ENCODE results near the gene TOMT. TPM values are rescaled to one million over a fixed set of nuclear protein-coding genes. Genes with fewer than 3 reads are reported as not detected.

The TOMT gene, protein sequence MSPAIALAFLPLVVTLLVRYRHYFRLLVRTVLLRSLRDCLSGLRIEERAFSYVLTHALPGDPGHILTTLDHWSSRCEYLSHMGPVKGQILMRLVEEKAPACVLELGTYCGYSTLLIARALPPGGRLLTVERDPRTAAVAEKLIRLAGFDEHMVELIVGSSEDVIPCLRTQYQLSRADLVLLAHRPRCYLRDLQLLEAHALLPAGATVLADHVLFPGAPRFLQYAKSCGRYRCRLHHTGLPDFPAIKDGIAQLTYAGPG
- total RNA-seq (not detected), polyA plus RNA-seq (ENCODE audit: insufficient read depth in 1 of 8, insufficient read length in 8 of 8, low replicate concordance in 1 of 8) (not detected)
- long read RNA-seq, donor 1, result 0 reads
- long read RNA-seq, donor 2, result 0 reads
- long read RNA-seq, donor 3, result 0 reads
- long read RNA-seq, donor 4, result 0 reads
- long read RNA-seq, donor 5, result 0 reads
- long read RNA-seq, donor 6, result 0 reads
- long read RNA-seq, donor 7, result 0 reads
- long read RNA-seq, donor 8, result 0 reads
- long read RNA-seq, donor 9, result 0 reads
- long read RNA-seq, donor 10, result 0 reads
- long read RNA-seq, donor 11, result 0 reads

GRCh38 chr11:72105888-72106287 lies at the start of gene TOMT:
TOMT (plus strand) TSS chr11:72105924; CDS start chr11:72105952, 28 bp downstream.
- H3K27me3 ChIP-seq (ENCODE audit: control insufficient read depth, insufficient read depth, low read length), result no peaks in the 10 kb centered on the region
- DNase-seq, result no peak
- peaks cover 28% of the 10 kb centered on the region for H3K36me3 ChIP-seq (ENCODE audit: control insufficient read depth, insufficient read depth, low read length)
- peaks cover 15% of the 10 kb centered on the region for H3K4me1 ChIP-seq (ENCODE audit: control insufficient read depth, insufficient read depth, low read length)
- H3K27ac ChIP-seq (ENCODE audit: low read length), result no peak within 1 kb of the TSS
- H3K4me3 ChIP-seq (ENCODE audit: low read length), result no peak within 1 kb of the TSS
- 96% methylated on average over 12 of the region's 14 CpGs for WGBS (ENCODE audit: insufficient coverage)
- no peaks in the 10 kb centered on the region for H3K9me3 ChIP-seq (replicated peaks; ENCODE audit: control insufficient read depth, low read depth, low read length)

DNA sequence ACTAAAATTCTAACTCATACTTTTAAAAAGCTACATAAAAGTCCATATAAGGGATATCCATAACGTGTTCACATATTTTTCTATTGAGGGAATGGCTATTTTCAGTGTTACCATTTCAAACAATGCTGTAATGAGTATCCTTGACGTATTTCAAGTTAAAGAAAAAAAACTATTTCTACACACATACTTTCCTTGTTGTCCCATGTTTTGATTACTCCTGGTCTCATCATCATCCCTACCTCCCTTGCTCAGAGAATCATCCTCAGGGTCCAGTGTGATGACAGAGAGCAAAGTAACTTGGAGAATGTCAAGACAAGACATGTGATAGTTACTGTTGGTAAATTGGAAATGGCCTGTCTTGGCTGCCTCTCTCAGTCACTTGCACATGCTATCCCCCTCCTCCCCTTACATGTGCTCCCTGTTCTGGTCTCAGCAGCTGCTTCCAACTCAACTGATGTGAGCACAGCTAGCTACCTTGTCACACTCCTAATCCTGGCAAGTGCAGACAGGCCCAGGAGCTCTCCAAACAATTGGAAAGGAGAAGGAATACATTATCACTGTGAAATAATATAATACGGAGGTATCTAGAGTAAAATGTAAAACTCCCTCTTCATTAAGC lies 47.2 kb upstream of the TOMT start:
- no peak overlapping the region for H3K4me3 ChIP-seq (ENCODE audit: low read length)
- H3K27ac ChIP-seq (ENCODE audit: low read length), result no peak overlapping the region
- H3K4me1 ChIP-seq (ENCODE audit: control insufficient read depth, insufficient read depth, low read length), result no peaks in the 10 kb centered on the region
- no CpG with 5 or more reads among the region's 3 CpGs for WGBS (ENCODE audit: insufficient coverage)
- DNase-seq, result peak; percentile 63
- H3K9me3 ChIP-seq (replicated peaks; ENCODE audit: control insufficient read depth, low read depth, low read length), result no peaks in the 10 kb centered on the region
- no peaks in the 10 kb centered on the region for H3K27me3 ChIP-seq (ENCODE audit: control insufficient read depth, insufficient read depth, low read length)
- H3K36me3 ChIP-seq (ENCODE audit: control insufficient read depth, insufficient read depth, low read length), result peaks cover 6% of the 10 kb centered on the region

GRCh38 chr11:72061739-72062396 lies 43.9 kb upstream of the TOMT start:
- H3K9me3 ChIP-seq (replicated peaks; ENCODE audit: control insufficient read depth, low read depth, low read length), result no peaks in the 10 kb centered on the region

GRCh38 chr11:72066855-72067254 lies 38.9 kb upstream of the TOMT start:
- no peak overlapping the region for H3K4me3 ChIP-seq (ENCODE audit: low read length)
- H3K27me3 ChIP-seq (ENCODE audit: control insufficient read depth, insufficient read depth, low read length), result no peaks in the 10 kb centered on the region
- peak overlapping the region; percentile 44 for H3K27ac ChIP-seq (ENCODE audit: low read length)
- no peak for DNase-seq
- no peaks in the 10 kb centered on the region for H3K9me3 ChIP-seq (replicated peaks; ENCODE audit: control insufficient read depth, low read depth, low read length)
- peaks cover 14% of the 10 kb centered on the region for H3K4me1 ChIP-seq (ENCODE audit: control insufficient read depth, insufficient read depth, low read length)
- peaks cover 8% of the 10 kb centered on the region for H3K36me3 ChIP-seq (ENCODE audit: control insufficient read depth, insufficient read depth, low read length)

More at GRCh38 chr11:72061739-72062396, 43.9 kb upstream of the TOMT start:
- no peaks in the 10 kb centered on the region for H3K4me1 ChIP-seq (ENCODE audit: control insufficient read depth, insufficient read depth, low read length)
- no peak overlapping the region for H3K4me3 ChIP-seq (ENCODE audit: low read length)
- DNase-seq, result no peak
- H3K27ac ChIP-seq (ENCODE audit: low read length), result no peak overlapping the region
- WGBS (ENCODE audit: insufficient coverage), result no CpG with 5 or more reads among the region's 5 CpGs
- no peaks in the 10 kb centered on the region for H3K27me3 ChIP-seq (ENCODE audit: control insufficient read depth, insufficient read depth, low read length)
- H3K36me3 ChIP-seq (ENCODE audit: control insufficient read depth, insufficient read depth, low read length), result peaks cover 9% of the 10 kb centered on the region

- Histone ChIP-seq H3K27me3 (ENCODE audit: control insufficient read depth, insufficient read depth, low read length) (no peaks in the 10 kb centered on the region), H3K27ac (ENCODE audit: low read length) (peak overlapping the region; percentile 44), H3K36me3 (ENCODE audit: control insufficient read depth, insufficient read depth, low read length) (peaks cover 8% of the 10 kb centered on the region), H3K4me3 (ENCODE audit: low read length) (no peak overlapping the region), H3K9me3 (replicated peaks; ENCODE audit: control insufficient read depth, low read depth, low read length) (no peaks in the 10 kb centered on the region), H3K4me1 (ENCODE audit: control insufficient read depth, insufficient read depth, low read length) (peaks cover 18% of the 10 kb centered on the region)
- DNase-seq, result no peak
Observed at GRCh38 chr11:72067266-72067665, 38.5 kb upstream of the TOMT start.

DNA sequence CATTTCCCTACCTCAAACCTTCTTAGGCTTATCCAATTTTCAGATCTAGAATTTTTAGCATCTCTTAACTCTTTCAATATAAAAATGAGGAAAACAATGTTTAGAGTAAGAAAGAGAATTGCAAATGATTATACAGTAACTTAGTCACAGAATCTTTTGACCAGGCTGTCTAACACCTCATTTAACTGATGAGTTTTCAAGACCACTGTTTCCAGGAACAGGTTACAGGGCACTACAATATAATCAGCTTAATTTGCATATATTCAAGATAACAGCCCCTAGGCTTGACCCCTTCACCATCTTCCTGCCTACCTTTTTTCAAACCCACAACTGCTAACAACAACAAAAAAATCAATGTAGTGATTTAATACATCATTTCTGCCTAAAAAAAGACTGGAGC lies 38.0 kb upstream of the TOMT start:
- Histone ChIP-seq H3K27me3 (ENCODE audit: control insufficient read depth, insufficient read depth, low read length) (no peaks in the 10 kb centered on the region), H3K9me3 (replicated peaks; ENCODE audit: control insufficient read depth, low read depth, low read length) (no peaks in the 10 kb centered on the region), H3K27ac (ENCODE audit: low read length) (no peak overlapping the region), H3K36me3 (ENCODE audit: control insufficient read depth, insufficient read depth, low read length) (peaks cover 8% of the 10 kb centered on the region), H3K4me1 (ENCODE audit: control insufficient read depth, insufficient read depth, low read length) (peaks cover 22% of the 10 kb centered on the region), H3K4me3 (ENCODE audit: low read length) (no peak overlapping the region)
- DNase-seq, result no peak

DNA sequence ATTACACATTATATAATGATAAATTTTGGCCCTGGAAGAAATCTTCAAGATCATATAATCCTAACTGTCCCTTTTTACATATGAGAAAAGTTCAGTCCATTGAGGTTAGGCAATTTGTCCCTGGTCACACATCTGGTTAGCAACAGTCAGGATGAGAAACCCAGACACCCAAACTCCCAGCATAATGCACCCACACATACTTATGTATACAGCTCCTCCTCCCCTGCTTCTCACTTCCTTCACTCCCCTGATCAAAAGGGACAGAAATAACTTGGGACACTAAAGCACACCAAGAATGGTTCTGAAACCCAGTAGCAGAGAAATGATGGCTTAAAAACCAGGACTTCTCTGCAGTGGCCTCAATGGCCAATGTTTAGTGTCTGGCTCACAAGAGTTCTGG lies 36.5 kb upstream of the TOMT start:
- no peaks in the 10 kb centered on the region for H3K9me3 ChIP-seq (replicated peaks; ENCODE audit: control insufficient read depth, low read depth, low read length)
- no peak overlapping the region for H3K4me3 ChIP-seq (ENCODE audit: low read length)
- DNase-seq, result no peak

DNA sequence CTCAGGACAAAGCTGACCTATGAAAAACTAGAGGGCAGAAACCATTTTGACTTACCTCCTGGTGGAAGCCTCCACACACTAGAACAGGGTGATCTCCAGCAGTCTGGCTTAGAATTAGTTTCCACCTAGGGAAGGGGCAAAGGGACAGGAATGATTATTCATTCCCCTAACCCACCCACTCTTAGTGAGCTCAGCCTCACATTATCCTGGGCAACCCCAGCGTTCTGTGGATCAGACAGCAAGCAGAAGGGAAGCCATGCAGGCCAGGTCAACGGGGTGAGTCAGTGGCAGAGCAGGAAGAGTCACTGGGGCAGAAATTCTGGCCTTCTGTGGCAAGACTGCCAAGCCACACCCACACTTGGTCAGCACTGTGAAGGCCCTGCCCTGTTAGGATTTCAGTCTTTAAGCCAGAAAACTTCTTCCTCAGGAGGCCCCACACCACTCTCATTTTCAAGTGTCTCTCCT lies 35.9 kb upstream of the TOMT start:
- Histone ChIP-seq H3K27me3 (ENCODE audit: control insufficient read depth, insufficient read depth, low read length) (no peaks in the 10 kb centered on the region), H3K27ac (ENCODE audit: low read length) (peak overlapping the region; percentile 69), H3K4me1 (ENCODE audit: control insufficient read depth, insufficient read depth, low read length) (peaks cover 22% of the 10 kb centered on the region), H3K36me3 (ENCODE audit: control insufficient read depth, insufficient read depth, low read length) (peaks cover 8% of the 10 kb centered on the region), H3K4me3 (ENCODE audit: low read length) (no peak overlapping the region), H3K9me3 (replicated peaks; ENCODE audit: control insufficient read depth, low read depth, low read length) (no peaks in the 10 kb centered on the region)
- DNase-seq, result peak; percentile 73
- 20% methylated on average over 1 of the region's 2 CpGs for WGBS (ENCODE audit: insufficient coverage)

More for the DNA sequence above, 36.5 kb upstream of the TOMT start:
- Histone ChIP-seq H3K4me1 (ENCODE audit: control insufficient read depth, insufficient read depth, low read length) (peaks cover 22% of the 10 kb centered on the region), H3K27me3 (ENCODE audit: control insufficient read depth, insufficient read depth, low read length) (no peaks in the 10 kb centered on the region), H3K27ac (ENCODE audit: low read length) (peak overlapping the region; percentile 69), H3K36me3 (ENCODE audit: control insufficient read depth, insufficient read depth, low read length) (peaks cover 8% of the 10 kb centered on the region)

GRCh38 chr11:72070491-72070890 lies 35.2 kb upstream of the TOMT start:
- Histone ChIP-seq H3K4me3 (ENCODE audit: low read length) (no peak overlapping the region), H3K9me3 (replicated peaks; ENCODE audit: control insufficient read depth, low read depth, low read length) (no peaks in the 10 kb centered on the region), H3K36me3 (ENCODE audit: control insufficient read depth, insufficient read depth, low read length) (peaks cover 13% of the 10 kb centered on the region), H3K4me1 (ENCODE audit: control insufficient read depth, insufficient read depth, low read length) (peaks cover 22% of the 10 kb centered on the region), H3K27ac (ENCODE audit: low read length) (peak overlapping the region; percentile 69), H3K27me3 (ENCODE audit: control insufficient read depth, insufficient read depth, low read length) (no peaks in the 10 kb centered on the region)
- WGBS (ENCODE audit: insufficient coverage), result 80% methylated on average over 2 of the region's 7 CpGs
- DNase-seq, result no peak

DNA sequence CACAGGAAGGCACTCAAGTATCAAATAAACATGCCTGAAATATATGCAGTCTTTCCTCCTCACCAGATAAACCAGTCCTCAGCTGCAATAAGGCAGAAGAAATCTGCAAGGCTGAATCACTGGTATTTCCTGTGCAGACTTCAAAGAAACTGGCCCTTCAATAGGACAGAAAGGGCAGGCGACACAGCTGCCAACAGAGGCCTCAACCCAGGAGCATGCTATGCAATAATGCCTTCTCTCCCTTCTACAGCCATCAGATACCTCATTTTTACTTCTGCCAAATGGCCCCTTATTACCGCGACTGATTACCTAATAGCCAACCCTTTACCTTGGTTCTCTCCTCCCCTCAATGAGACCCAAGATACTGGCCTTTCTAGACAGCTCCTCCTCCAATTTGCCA lies 33.4 kb upstream of the TOMT start:
- WGBS (ENCODE audit: insufficient coverage), result 63% methylated on average over 3 of the region's 3 CpGs
- Histone ChIP-seq H3K4me3 (ENCODE audit: low read length) (no peak overlapping the region), H3K36me3 (ENCODE audit: control insufficient read depth, insufficient read depth, low read length) (peaks cover 10% of the 10 kb centered on the region), H3K4me1 (ENCODE audit: control insufficient read depth, insufficient read depth, low read length) (peaks cover 22% of the 10 kb centered on the region), H3K27me3 (ENCODE audit: control insufficient read depth, insufficient read depth, low read length) (no peaks in the 10 kb centered on the region), H3K27ac (ENCODE audit: low read length) (no peak overlapping the region), H3K9me3 (replicated peaks; ENCODE audit: control insufficient read depth, low read depth, low read length) (no peaks in the 10 kb centered on the region)
- DNase-seq, result no peak
